Activated CD8-positive, alpha-beta memory T cell treated with anti-CD3 and anti-CD28 coated beads for 48 hours (primary cell): ENCODE data around the gene KCNJ5.
"Not testable (repeated sequence)": the region's sequence is repeated elsewhere in the genome, so short reads cannot be mapped to it uniquely, and the experiment has no call there.

Experiments used
- DNase-seq, 3 experiments: peaks; one replicate each; pipeline ENCODE4 v3.0.0-alpha.2; 2020; ENCODE audit warnings: low read depth in 2 of 3, low spot score in 2 of 3

KCNJ5 gene

DNA sequence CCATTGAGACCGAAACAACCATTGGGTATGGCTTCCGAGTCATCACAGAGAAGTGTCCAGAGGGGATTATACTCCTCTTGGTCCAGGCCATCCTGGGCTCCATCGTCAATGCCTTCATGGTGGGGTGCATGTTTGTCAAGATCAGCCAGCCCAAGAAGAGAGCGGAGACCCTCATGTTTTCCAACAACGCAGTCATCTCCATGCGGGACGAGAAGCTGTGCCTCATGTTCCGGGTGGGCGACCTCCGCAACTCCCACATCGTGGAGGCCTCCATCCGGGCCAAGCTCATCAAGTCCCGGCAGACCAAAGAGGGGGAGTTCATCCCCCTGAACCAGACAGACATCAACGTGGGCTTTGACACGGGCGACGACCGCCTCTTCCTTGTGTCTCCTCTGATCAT lies 20.5 kb downstream of the KCNJ5 start:
- no peak for DNase-seq

DNA sequence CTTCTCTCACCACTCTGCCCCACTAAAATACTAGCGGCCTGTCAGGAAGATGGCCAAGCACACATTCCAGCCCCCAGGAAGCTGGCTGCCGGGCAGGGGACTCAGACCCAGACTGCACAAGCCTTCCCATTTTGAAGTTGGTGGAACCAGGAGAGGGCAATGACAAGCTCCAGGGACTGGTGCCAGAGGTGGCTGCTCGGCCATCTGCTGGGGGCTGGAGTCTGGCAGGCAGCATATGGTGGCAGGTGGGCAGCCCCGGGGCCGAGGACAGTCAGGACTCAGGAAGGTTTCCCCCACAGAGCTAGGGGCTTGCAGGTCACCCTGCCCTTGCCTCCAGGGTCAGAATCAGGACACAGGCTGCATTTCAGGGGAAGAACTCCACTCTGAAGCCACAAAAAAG lies 22.6 kb downstream of the KCNJ5 start:
- no peak for DNase-seq

DNA sequence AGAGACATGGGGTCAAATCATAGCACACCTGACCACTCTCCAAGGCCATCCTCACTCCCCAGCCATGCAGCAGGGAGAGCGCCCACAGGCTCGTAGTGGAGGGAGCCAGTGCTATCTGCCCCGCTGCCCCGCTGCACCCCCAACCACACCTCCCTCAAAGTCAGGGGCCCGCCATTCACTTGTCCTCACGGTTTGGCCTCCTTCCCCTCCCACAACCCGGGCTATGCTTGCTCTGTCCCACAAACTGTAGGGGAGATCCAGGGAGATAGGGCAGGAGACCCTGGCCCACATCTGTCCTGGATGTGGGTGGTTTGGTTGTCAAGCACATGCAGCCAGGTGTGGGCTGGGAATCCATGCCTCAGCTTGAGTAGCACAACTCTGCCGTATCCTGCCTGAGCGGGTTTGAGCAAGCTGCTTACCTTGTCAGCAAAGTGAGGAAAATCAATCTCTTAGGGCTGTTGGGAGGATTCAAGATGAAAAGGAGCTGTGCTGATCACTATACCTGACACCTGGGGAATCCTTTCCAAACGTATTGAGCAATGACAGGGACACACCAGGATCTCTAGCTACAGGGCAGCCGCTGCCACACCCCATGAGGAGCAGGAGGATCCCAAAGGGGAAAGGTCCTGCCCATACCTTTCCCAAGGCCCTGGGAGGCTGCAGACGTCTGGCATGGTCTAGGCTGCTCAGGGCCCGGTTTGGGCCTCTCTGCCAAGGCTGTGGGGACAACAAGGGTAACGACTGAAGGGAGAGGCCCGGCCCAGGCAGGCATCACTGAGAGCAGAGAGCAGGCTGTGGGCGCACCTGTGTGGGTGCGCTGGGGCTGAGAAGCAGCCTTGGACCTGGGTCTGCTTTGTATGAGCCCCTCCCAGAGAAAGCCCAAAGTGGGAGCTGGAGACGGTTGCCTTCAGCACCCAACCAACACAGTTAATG lies 23.3 kb downstream of the KCNJ5 start:
- no peak for DNase-seq

DNA sequence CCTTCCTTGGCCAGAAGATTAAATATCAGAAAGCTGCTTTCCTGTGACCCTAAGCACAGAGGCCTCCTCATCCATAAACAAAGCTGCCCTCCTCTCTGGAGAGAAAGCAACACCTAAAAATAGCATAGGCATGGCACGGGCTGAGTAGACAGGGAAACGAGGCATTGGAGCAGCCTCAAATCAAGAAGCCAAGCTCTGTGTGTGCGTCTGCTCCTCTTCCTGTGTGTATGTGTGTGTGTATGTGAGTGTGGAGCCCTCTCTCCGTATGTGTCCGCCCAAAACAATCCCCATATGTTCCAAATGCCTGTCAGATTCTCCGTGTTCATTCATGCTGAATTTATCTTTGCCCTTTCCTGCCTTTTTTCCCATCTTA lies 24.0 kb downstream of the KCNJ5 start:
- DNase-seq = no peak

DNA sequence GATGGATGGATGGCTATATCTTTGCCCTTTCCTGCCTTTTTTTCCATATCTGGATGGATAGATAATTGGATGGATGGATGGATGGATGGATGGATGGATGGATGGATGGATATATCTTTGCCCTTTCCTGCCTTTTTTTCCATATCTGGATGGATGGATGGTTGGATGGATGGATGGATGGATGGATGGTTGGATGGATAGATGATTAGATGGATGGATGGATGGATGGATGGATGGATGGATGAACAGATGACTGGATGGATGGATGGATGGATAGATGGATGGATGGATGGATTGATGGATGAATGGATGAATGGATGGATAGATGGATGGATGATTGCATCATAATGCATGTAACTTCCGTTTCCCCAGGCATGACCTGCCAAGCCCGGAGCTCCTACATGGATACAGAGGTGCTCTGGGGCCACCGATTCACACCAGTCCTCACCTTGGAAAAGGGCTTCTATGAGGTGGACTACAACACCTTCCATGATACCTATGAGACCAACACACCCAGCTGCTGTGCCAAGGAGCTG lies 24.9 kb downstream of the KCNJ5 start:
- no peak for DNase-seq

DNA sequence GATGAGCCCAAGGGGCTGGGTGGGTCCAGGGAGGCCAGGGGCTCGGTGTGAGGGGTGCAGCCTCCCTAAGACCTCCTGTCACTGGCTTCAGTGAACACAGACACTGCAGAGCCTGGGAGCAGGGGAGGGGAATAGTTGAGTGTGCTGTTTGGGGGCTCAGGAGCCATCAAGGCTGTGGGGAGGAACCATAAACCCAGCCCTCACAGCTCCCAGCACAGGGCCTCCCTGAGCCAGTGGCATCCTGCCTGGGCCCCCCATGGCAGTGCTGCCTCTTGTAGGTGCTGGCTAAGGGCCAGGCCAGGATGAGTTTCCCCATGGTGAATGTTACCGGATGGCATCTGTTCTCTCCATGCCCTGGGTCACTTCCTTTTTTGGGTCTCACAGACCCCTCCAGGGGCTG lies 25.5 kb downstream of the KCNJ5 start:
- no peak for DNase-seq

DNA sequence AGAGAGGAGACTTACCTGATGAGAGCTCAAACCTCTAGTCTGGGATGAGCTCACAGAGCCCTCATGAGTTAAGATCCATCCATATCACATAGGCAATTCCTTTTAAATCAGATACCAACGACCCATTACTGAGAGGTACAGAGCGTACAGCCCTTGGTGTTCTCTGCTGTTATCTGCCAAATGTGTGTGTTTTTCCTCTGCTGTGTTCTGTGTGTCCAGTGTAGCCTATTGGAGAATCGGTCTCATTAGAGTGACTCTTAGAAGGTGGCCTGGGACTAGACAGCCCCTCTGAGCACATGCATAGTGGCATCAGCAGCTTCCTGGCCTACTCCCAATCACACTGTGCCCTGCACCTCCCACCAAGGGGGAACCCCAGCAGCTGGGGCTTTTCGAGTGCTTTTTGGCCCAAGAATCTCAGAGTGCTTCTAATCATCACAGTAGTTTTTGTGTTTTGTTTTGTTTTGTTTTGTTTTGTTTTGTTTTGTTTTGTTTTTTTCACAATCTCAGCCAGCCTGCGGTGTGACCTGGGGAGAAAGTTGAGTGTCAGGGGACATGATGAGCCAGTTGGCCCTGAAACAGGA lies 26.1 kb downstream of the KCNJ5 start:
- DNase-seq = no peak

DNA sequence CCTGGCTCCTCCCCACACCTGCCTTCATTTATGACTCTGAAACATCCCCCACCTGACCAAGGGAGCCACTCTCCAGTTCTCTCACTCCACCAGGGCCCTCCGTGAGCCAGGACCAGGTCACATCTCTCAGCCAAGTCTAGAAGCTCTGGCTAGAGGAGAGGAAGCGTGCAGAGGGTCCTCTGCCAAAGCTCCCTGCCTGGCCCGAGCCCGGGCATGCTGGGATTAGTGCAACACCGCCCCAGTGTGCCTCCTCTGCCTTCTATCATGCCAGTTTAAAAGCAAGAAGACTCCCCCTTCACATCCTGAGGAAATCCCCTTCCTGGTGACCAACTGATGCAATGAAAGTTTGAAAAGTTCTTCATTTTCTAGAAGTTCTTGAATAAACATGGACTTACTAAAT lies 28.1 kb downstream of the KCNJ5 start:
- no peak for DNase-seq

DNA sequence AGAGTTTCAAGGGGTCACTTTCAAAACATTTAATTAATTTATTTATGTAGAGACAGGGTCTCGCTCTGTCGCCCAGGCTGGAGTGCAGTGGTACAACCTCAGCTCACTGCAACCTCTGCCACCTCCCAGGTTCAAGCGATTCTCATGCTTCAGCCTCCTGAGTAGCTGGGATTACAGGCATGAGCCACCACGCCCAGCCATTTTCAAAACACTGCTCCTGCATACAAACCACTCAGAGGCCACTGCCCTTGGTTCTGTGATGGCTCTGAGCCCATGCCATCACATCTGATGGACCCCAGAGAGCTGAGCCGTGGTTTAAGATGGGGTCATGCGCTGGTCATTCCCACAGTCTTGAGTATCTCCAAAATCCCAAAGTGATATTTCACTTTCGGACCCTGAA lies 28.5 kb downstream of the KCNJ5 start:
- DNase-seq = not testable (repeated sequence)

DNA sequence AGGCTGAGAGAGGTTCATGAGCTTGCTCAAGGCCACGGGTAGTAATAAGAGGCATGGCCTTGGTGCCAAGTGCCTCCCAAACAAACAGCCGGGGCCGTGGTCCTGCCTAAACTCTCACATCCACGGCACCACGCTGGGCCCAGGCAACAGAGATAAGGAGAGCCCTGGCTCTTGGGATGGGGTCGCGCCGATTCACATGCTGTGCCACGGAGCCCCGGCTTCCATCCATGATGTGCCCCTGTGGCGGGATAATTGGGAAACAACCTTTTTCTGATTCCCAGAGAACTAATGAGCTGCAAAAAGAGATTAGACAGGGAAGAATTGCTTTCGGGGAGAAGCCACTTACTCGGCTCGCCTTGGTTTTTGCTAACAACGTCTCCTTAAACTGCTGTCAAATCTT lies 29.5 kb downstream of the KCNJ5 start:
- no peak for DNase-seq

DNA sequence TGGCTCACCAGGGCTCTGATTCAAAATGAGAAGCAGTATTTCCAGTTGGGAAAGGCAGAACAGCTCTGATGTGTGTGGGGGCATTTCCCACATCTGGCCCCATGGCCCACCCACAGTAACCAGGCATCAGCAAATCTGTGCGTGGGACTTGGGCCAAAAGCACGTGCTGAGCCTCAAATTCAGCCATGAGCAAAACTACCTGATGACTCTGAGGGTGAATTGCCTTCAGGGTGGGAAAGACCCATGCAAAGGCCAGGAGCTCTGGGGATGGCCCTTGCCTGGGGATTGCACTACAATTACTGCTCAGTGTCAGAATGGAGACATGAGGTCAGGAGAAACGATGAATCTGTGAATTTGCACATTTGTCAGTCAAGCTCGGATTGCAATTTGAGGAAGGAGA lies 30.6 kb downstream of the KCNJ5 start:
- DNase-seq = no peak

DNA sequence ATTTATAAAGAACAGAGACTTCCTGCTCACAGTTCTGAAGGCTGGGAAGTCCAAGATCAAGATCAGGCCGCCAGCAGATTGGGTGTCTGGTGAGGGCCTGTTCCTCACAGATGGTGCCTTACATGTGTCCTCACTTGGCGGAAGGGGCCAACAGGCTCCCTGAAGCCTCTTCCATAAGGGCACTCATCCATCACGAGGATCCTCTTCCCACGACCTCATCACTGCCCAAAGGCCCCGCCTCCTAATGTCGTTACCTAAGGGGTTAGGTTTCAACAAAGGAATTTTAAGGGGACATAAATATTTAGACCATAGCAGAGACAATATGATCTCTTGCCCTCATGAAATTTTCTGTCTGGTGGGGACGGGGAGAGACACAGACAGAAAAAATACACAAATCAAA lies 32.9 kb downstream of the KCNJ5 start:
- DNase-seq = no peak

DNA sequence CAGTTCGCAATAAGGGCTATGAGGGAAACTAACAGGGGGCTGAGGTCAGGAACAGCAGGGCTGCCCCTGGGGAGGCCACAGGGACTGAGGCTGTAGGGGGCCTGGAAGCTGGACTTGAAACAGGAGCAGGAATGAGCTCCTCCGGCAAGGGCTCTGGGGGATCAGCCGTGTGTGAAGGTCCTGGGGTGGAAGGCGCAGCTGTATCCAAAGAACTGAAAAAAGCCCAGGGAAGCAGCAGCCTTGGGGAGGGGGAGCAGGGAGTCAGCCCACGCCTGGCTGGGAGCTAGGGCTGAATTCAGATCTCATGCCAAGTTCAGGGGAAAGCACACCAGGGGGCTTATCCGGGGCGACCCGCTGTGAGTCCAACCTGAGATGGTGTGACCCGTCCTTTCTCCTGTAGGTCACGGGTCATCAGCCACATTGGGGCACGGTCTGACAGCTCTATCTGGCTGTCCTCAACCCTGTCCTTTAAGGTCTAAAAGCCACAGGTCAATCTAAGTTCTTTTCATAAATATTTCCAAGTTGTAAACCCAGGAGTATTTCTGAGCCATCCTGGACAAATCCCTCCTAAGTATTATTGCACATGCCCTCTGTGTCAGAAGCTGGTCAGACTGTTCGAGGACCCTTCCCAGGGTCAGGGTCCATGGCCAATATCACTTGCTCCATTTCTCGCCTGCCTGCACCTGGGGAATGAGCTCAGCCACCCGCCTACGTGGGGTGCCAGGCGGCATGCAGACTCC lies 33.5 kb downstream of the KCNJ5 start:
- no peak for DNase-seq

DNA sequence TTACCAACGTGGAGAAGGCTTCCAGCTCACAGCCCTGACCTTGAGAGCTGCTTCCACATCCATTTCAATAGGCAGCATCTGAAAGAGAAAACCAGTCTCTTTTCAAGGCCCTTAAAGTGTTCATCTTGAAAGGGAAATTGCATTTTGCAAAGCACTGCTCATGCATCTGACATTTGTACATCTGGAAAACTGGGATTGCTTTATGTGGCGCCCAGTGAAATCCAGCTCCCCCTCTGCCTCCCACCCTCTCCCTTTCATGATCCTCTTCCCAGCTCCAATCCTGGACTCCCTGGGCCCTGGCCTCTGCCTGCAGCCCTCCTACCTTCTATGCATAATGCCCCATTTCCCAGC lies 34.1 kb downstream of the KCNJ5 start:
- DNase-seq = no peak

DNA sequence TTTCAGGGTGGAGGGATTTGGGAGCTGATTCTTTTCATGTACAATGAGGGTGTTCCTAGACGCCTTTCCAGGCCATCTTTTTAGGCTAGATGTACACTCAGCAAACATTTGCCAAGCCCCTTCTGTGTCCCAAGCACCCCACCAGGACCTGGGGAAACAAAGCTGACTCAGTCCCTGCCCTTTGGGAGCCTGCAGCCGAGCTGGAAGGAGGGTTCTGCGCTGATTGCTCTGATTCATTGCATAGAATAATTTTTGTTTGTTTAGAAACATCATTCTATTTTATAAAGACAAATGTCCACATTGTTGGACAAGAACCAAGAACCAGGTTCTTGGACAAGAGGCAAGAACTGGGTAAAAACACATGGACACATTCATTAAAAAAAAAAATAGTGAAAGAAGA lies 34.8 kb downstream of the KCNJ5 start:
- DNase-seq = no peak

DNA sequence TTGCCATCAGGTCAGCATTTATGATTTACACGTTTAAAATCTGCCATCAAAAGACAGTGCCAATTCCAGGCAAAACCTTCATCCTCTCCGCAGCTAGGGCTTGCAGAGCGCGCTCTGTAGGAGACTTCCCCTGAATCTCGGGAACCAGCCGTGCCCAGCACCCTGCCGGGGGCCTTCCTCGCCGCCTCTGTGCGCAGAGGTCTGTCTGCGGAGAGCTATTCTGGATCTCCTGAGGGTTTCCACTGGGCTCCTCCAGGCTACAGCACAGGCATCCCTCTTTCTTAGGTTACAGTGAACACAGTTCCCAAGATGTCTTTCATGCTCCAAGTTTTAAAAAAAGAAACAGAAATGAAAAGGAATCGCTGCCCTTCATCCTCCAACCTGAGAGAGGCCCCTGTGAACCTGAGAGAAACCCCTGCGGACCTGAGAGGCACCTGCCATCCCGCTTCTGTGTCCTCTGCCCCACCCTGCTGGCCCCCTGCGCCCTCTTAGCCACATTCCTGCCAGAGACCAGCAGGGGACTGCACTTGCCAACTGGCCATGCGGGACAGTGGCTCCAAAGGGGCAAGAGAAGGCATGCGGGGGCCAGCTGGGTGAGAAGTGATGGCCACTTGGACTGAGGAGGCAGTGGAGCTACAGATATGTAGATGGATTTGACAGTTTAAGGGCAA lies 35.4 kb downstream of the KCNJ5 start:
- no peak for DNase-seq

DNA sequence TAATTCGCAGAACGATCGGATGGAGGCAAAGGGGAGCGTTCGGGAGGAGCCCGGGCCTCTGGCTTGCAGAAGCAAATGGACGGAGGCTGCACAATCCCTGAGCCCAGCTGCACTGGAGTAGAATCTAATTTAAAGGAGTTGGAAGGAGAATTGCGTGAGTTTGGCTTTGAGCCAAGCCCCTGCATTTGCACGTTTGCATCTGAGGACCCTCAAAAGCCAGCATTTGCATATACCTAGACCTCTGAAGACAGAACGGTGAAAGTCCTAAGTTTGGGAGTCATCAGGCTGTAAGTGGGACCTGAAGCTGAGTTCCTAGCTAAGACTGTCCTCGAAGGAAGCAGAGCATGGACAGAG lies 35.9 kb downstream of the KCNJ5 start:
- no peak for DNase-seq

DNA sequence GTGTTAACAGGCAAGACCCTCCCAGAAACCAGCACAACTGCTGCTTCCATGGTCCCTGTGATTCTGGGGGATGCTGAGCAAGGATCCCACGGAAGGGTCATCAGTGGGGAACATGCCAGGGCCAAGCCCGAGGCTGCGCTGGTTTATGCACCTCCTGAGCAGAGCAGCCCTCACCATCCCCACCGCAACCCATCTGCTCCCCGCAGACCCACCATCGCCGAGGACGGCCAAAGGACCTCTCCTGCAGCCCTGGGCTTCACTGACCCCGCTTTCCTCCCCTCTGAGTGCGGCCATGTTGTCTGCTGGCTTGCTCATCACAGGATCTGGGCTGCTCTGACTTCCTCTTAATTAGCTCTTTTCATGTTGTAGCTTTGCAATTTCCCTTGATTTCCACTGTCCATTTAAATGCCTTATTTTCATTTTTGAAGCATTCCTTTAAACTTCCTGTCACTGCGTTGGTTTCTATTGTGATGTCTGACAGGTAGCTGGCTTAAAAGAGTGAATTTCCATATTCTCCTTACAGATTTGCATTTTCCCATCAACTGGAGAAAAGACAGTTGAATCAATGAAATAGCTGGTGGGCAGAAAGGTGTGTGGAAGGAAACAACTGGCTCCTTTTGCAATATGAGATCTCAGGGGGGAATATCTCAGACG lies 36.7 kb downstream of the KCNJ5 start:
- DNase-seq = no peak

DNA sequence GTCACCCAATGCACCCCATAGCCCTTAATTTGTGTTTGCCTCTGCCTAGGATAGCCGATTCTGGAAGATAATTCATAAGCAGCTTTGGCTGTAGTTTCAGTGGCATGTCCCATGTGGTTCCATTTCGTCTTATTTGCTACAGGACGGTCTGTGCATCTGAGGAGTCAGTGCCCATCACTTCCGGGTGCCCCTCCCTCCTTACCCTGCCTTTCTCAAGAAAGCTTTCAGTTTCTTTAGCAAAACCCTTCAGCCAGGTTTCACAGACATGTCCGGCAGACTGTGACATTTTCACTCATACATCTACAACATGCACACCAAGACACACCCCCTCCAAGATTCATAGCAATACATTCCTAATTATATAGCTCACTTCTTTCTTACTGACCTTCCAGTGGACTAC lies 37.2 kb downstream of the KCNJ5 start:
- DNase-seq = no peak

DNA sequence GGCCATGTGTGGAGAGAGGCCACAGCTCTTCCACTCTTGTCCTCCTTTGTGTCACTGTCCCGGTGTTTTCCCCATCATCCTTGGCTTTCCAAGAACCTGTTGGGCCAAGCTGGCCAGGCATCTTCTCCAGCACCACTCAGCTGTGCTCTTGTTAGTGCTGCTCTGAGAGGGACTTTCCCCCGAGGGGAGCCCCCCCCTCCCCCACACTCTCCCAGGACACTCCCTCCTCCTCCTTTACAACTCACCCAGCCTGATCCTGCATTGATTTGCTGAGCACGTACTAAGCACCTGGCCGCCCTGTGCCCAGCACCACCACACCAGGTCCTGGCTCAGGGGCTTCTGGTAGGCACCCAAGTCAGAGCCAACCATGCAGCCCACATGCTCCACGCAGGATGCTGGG lies 38.3 kb downstream of the KCNJ5 start:
- no peak for DNase-seq

DNA sequence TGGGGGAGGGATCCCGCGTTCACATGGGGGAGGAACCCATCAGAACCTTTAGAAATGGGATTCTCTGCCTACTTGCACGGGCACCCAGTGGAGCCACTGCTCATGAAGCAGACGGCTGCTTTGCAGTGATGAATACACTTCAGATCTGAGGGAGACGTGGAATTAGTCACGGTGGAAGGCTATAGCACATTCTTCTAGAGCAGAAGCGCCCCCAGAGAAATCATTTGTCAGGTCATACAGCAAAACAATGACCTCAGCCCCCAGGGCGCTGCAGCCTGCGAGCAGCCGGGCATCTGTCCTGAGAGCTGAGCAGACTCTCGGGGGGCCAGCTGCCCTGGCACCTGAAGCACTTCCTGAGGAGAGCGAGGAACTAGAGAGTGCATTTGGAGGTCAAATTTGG lies 38.8 kb downstream of the KCNJ5 start:
- DNase-seq = no peak
